HCEC 1CT (cell line): ENCODE data around the gene KCNJ6.
A peak's percentile ranks its signal among the peaks of the same experiment; 100 is the strongest.

ENCODE experiments used
- DNase-seq: peaks from one replicate; pipeline ENCODE4 v3.0.0-alpha.2; 2017

Gene KCNJ6

GRCh38 chr21:37903396-37903795 lies 12.9 kb downstream of the KCNJ6 start:
- no peak for DNase-seq

GRCh38 chr21:37899146-37899545 lies 17.1 kb downstream of the KCNJ6 start:
- DNase-seq = no peak

GRCh38 chr21:37896788-37897187 lies 19.5 kb downstream of the KCNJ6 start:
- DNase-seq = no peak

- DNase-seq = no peak
These were observed 24.3 kb downstream of the KCNJ6 start for GRCh38 chr21:37891972-37892371.

- DNase-seq = no peak
These were observed 27.6 kb downstream of the KCNJ6 start for GRCh38 chr21:37888659-37889058.

- DNase-seq = no peak
These were observed 29.4 kb downstream of the KCNJ6 start for GRCh38 chr21:37886726-37887299.

GRCh38 chr21:37886120-37886519 lies 30.1 kb downstream of the KCNJ6 start:
- no peak for DNase-seq

GRCh38 chr21:37878946-37879660 lies 37.2 kb downstream of the KCNJ6 start:
- DNase-seq = peak; percentile 93

GRCh38 chr21:37877888-37878684 lies 38.2 kb downstream of the KCNJ6 start:
- no peak for DNase-seq

- no peak for DNase-seq
These were observed 39.1 kb downstream of the KCNJ6 start for GRCh38 chr21:37877171-37877570.

GRCh38 chr21:37876561-37876960 lies 39.7 kb downstream of the KCNJ6 start:
- no peak for DNase-seq

GRCh38 chr21:37874904-37875780 lies 41.1 kb downstream of the KCNJ6 start:
- no peak for DNase-seq

- DNase-seq = no peak
These were observed 41.8 kb downstream of the KCNJ6 start for GRCh38 chr21:37874481-37874880.

- no peak for DNase-seq
These were observed 42.6 kb downstream of the KCNJ6 start for GRCh38 chr21:37873655-37874054.

- DNase-seq = peak; percentile 90
These were observed 45.0 kb downstream of the KCNJ6 start for GRCh38 chr21:37871121-37871862.

- no peak for DNase-seq
These were observed 46.0 kb downstream of the KCNJ6 start for GRCh38 chr21:37870221-37870620.

GRCh38 chr21:37869661-37870060 lies 46.6 kb downstream of the KCNJ6 start:
- DNase-seq = no peak

- DNase-seq = peak; percentile 79
These were observed 47.6 kb downstream of the KCNJ6 start for GRCh38 chr21:37868446-37869295.

- peak; percentile 45 for DNase-seq
These were observed 50.2 kb downstream of the KCNJ6 start for GRCh38 chr21:37866027-37866426.

GRCh38 chr21:37865156-37865555 lies 51.1 kb downstream of the KCNJ6 start:
- DNase-seq = no peak

- peak; percentile 66 for DNase-seq
These were observed 52.4 kb downstream of the KCNJ6 start for GRCh38 chr21:37863842-37864241.
